Measurements from ENCODE around the gene MROH2B.

GRCh38 chr5:41095324-41096101 lies 24.4 kb upstream of the MROH2B start:
- TF ChIP-seq POLR2A (IDR thresholded peaks at IDR 0.05): no peak
- TF ChIP-seq, protein P1, sequence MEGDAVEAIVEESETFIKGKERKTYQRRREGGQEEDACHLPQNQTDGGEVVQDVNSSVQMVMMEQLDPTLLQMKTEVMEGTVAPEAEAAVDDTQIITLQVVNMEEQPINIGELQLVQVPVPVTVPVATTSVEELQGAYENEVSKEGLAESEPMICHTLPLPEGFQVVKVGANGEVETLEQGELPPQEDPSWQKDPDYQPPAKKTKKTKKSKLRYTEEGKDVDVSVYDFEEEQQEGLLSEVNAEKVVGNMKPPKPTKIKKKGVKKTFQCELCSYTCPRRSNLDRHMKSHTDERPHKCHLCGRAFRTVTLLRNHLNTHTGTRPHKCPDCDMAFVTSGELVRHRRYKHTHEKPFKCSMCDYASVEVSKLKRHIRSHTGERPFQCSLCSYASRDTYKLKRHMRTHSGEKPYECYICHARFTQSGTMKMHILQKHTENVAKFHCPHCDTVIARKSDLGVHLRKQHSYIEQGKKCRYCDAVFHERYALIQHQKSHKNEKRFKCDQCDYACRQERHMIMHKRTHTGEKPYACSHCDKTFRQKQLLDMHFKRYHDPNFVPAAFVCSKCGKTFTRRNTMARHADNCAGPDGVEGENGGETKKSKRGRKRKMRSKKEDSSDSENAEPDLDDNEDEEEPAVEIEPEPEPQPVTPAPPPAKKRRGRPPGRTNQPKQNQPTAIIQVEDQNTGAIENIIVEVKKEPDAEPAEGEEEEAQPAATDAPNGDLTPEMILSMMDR (IDR thresholded peaks at IDR 0.05): no peak

All from upper lobe of left lung (tissue), 4 donors.